ENCODE measurements around the gene CREBBP. TPM values are rescaled to one million over a fixed set of nuclear protein-coding genes. Genes with fewer than 3 reads are reported as not detected.

Gene CREBBP
- total RNA-seq, 6 donors from 2014 or later: 54.1 to 175 (median 99.2) TPM

- DNase-seq (no peak), ATAC-seq (ENCODE audit: low FRiP score in 2 of 2) (no peak)
- 89 to 98% methylated on average over 3 to 14 of the region's 14 CpGs for WGBS, 2 donors
- H3K4me1 ChIP-seq: no peaks in the 10 kb centered on the region
- no peak overlapping the region for H3K4me3 ChIP-seq
- no peaks in the 10 kb centered on the region for H3K9me3 ChIP-seq
- H3K27ac ChIP-seq: no peak overlapping the region
- no peaks in the 10 kb centered on the region for H3K27me3 ChIP-seq
- peaks cover 66 to 100% (median 94%) of the 10 kb centered on the region in 4 donors for H3K36me3 ChIP-seq
- TF ChIP-seq POLR2A (IDR thresholded peaks at IDR 0.05) (no peak), POLR2AphosphoS5 (IDR thresholded peaks at IDR 0.05) (no peak), EP300 (IDR thresholded peaks at IDR 0.05) (no peak), CTCF (IDR thresholded peaks at IDR 0.05) (no peak)
Measured at GRCh38 chr16:3740186-3740585, 140.3 kb downstream of the CREBBP start.

GRCh38 chr16:3739636-3740035, 140.9 kb downstream of the CREBBP start:
- TF ChIP-seq EP300 (IDR thresholded peaks at IDR 0.05) (no peak), CTCF (IDR thresholded peaks at IDR 0.05) (no peak), POLR2AphosphoS5 (IDR thresholded peaks at IDR 0.05) (no peak), POLR2A (IDR thresholded peaks at IDR 0.05) (no peak)
- Histone ChIP-seq H3K36me3 (peaks cover 67 to 100% (median 94%) of the 10 kb centered on the region in 4 donors), H3K9me3 (no peaks in the 10 kb centered on the region), H3K4me1 (no peaks in the 10 kb centered on the region), H3K27me3 (no peaks in the 10 kb centered on the region), H3K27ac (no peak overlapping the region), H3K4me3 (no peak overlapping the region)
- DNase-seq (no peak), ATAC-seq (ENCODE audit: low FRiP score in 2 of 2) (no peak)
- WGBS, 2 donors: 92 to 94% methylated on average over 9 of the region's 9 CpGs

GRCh38 chr16:3738541-3738940, 142.0 kb downstream of the CREBBP start:
- no peaks in the 10 kb centered on the region for H3K9me3 ChIP-seq
- H3K4me1 ChIP-seq: no peaks in the 10 kb centered on the region
- no peak overlapping the region for H3K27ac ChIP-seq
- TF ChIP-seq POLR2AphosphoS5 (IDR thresholded peaks at IDR 0.05) (no peak), CTCF (IDR thresholded peaks at IDR 0.05) (no peak), POLR2A (IDR thresholded peaks at IDR 0.05) (no peak), EP300 (IDR thresholded peaks at IDR 0.05) (no peak)
- WGBS, 2 donors: 92 to 96% methylated on average over 8 of the region's 8 CpGs
- no peak overlapping the region for H3K4me3 ChIP-seq
- H3K27me3 ChIP-seq: no peaks in the 10 kb centered on the region
- DNase-seq: no peak
- H3K36me3 ChIP-seq: peaks cover 67 to 100% (median 93%) of the 10 kb centered on the region in 4 donors
- ATAC-seq (ENCODE audit: low FRiP score in 2 of 2): no peak

GRCh38 chr16:3738128-3738527, 142.4 kb downstream of the CREBBP start:
- WGBS, 2 donors: 95 to 97% methylated on average over 5 of the region's 5 CpGs
- Histone ChIP-seq H3K4me1 (no peaks in the 10 kb centered on the region), H3K27me3 (no peaks in the 10 kb centered on the region), H3K27ac (no peak overlapping the region), H3K4me3 (no peak overlapping the region), H3K36me3 (peaks cover 63 to 99% (median 93%) of the 10 kb centered on the region in 4 donors), H3K9me3 (no peaks in the 10 kb centered on the region)
- ATAC-seq (ENCODE audit: low FRiP score in 2 of 2) (no peak), DNase-seq (no peak)
- TF ChIP-seq CTCF (IDR thresholded peaks at IDR 0.05) (no peak), POLR2AphosphoS5 (IDR thresholded peaks at IDR 0.05) (no peak), EP300 (IDR thresholded peaks at IDR 0.05) (no peak), POLR2A (IDR thresholded peaks at IDR 0.05) (no peak)

- peaks cover 64 to 99% (median 89%) of the 10 kb centered on the region in 4 donors for H3K36me3 ChIP-seq
- H3K27me3 ChIP-seq: no peaks in the 10 kb centered on the region
- 92 to 95% methylated on average over 8 of the region's 8 CpGs for WGBS, 2 donors
- no peaks in the 10 kb centered on the region for H3K4me1 ChIP-seq
- ATAC-seq (ENCODE audit: low FRiP score in 2 of 2) (no peak), DNase-seq (no peak)
- no peak overlapping the region for H3K27ac ChIP-seq
- H3K4me3 ChIP-seq: no peak overlapping the region
- no peaks in the 10 kb centered on the region for H3K9me3 ChIP-seq
- TF ChIP-seq POLR2A (IDR thresholded peaks at IDR 0.05) (no peak), POLR2AphosphoS5 (IDR thresholded peaks at IDR 0.05) (no peak), CTCF (IDR thresholded peaks at IDR 0.05) (no peak), EP300 (IDR thresholded peaks at IDR 0.05) (no peak)
Measured at GRCh38 chr16:3737181-3737580, 143.3 kb downstream of the CREBBP start.

Data from upper lobe of left lung (tissue), 6 donors.